Astrocyte (in vitro differentiated cells and primary cell): ENCODE measurements around the gene MAPK11.

Source experiments
- EZH2 ChIP-seq: IDR thresholded peaks from 2 replicates; pipeline ENCODE4 v1.6.1; 2012; ENCODE audit warnings: mild to moderate bottlenecking, low read length, inconsistent platforms; ENCODE audit not compliant: insufficient read depth
- TF ChIP-seq, protein P1 (sequence below): IDR thresholded peaks from 2 replicates; pipeline ENCODE4 v1.5.1; 2011; ENCODE audit warnings: low read depth, mild to moderate bottlenecking, inconsistent platforms, low read length, moderate library complexity; ENCODE audit not compliant: insufficient read depth

DNA sequence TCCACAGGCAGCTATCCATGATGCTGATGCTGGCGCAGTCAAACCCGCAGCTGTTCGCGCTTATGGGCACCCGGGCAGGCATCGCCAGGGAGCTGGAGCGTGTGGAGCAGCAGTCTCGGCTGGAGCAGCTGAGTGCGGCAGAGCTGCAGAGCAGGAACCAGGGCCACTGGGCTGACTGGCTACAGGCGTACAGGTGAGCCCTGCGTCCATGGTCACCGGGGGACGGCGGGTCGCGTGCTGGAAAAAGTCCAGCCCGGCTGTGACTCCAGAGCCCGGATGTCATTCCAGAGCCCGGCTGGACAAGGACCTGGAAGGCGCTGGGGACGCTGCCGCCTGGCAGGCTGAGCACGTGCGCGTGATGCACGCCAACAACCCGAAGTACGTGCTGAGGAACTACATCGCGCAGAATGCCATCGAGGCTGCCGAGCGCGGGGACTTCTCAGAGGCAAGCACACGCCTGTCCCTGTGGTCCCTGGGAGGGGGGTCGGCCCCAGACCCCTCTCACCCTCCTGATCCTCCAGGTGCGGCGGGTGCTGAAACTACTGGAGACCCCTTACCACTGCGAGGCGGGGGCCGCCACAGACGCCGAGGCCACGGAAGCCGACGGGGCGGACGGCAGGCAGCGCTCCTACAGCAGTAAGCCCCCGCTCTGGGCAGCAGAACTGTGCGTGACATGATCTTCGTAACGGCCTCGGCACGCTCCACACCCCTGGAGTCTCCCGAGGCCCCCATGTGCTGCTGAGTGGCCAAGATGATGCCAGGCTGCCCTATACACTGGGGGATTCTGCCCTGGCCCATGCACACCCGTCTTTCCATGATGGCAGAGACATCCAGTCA, 53.3 kb downstream of the MAPK11 start:
- TF ChIP-seq EZH2 = no peak
- TF ChIP-seq, protein P1, sequence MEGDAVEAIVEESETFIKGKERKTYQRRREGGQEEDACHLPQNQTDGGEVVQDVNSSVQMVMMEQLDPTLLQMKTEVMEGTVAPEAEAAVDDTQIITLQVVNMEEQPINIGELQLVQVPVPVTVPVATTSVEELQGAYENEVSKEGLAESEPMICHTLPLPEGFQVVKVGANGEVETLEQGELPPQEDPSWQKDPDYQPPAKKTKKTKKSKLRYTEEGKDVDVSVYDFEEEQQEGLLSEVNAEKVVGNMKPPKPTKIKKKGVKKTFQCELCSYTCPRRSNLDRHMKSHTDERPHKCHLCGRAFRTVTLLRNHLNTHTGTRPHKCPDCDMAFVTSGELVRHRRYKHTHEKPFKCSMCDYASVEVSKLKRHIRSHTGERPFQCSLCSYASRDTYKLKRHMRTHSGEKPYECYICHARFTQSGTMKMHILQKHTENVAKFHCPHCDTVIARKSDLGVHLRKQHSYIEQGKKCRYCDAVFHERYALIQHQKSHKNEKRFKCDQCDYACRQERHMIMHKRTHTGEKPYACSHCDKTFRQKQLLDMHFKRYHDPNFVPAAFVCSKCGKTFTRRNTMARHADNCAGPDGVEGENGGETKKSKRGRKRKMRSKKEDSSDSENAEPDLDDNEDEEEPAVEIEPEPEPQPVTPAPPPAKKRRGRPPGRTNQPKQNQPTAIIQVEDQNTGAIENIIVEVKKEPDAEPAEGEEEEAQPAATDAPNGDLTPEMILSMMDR = no peak
